A673 (cell line): ENCODE measurements around the gene DCLK1.

ENCODE experiments used
- CTCF ChIP-seq: fragments of 300-800, 200-600 bp; sonication (generic); conservative IDR thresholded peaks from 2 replicates; pipeline ENCODE4 v1.5.1; 2017; ENCODE audit warnings: low read depth, mild to moderate bottlenecking, antibody characterized with exemption, low read length, moderate library complexity, mixed read lengths
- EZH2 ChIP-seq: fragments of 200-600 bp; sonication (generic); IDR thresholded peaks from 2 replicates; pipeline ENCODE4 v1.6.1; 2017; ENCODE audit warnings: borderline replicate concordance, low read depth, mild to moderate bottlenecking, mixed read lengths, antibody characterized with exemption, low read length; ENCODE audit not compliant: poor library complexity, severe bottlenecking

DNA sequence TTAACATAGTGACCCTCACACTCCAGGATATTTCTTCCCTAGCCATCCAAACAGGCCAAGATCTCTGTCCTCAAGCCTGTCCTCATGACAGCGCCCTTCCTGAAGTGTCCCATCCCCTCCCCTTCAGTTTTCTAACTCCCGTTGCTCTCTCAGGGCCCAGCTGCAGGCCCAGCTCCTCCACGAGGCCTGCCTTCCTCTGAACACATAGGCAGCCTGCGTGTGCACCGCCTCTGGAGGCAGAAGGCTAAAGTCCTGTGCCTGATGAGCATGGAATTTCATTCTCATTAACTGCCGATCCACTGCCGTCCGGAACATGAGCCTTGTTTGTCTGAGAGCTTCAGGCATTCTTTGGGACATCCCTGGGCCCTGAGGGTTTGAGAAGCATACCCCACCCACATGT lies 306.4 kb downstream of the DCLK1 start:
- TF ChIP-seq CTCF (no peak), EZH2 (no peak)
